Endothelial cell (in vitro differentiated cells): ENCODE results near the gene ZNF836. TPM values are rescaled to one million over a fixed set of nuclear protein-coding genes. Genes with fewer than 3 reads are reported as not detected.
A peak's percentile ranks its signal among the peaks of the same experiment; 100 is the strongest.

ENCODE experiments used
- DNase-seq: peaks from one replicate; pipeline ENCODE4 v3.0.0; 2021; ENCODE audit warnings: low spot score
- H3K27ac Mint-ChIP-seq: one replicate; pipeline ENCODE4 v1.8.0; 2021; ENCODE audit warnings: mixed read lengths, inconsistent platforms; ENCODE audit not compliant: unreplicated experiment
- H3K27me3 Mint-ChIP-seq: one replicate; pipeline ENCODE4 v1.8.0; 2021; ENCODE audit warnings: mild to moderate bottlenecking, moderate library complexity, mixed read lengths, inconsistent platforms; ENCODE audit not compliant: unreplicated experiment
- H3K36me3 Mint-ChIP-seq: one replicate; pipeline ENCODE4 v1.8.0; 2021; ENCODE audit warnings: mild to moderate bottlenecking, low read depth, mixed read lengths, inconsistent platforms; ENCODE audit not compliant: unreplicated experiment
- H3K4me1 Mint-ChIP-seq: one replicate; pipeline ENCODE4 v1.8.0; 2021; ENCODE audit warnings: mild to moderate bottlenecking, mixed read lengths, inconsistent platforms; ENCODE audit not compliant: unreplicated experiment
- H3K4me3 Mint-ChIP-seq: one replicate; pipeline ENCODE4 v1.8.0; 2021; ENCODE audit warnings: mild to moderate bottlenecking, mixed read lengths, inconsistent platforms; ENCODE audit not compliant: unreplicated experiment
- H3K9me3 Mint-ChIP-seq: one replicate; pipeline ENCODE4 v1.8.0; 2021; ENCODE audit warnings: mixed read lengths, inconsistent platforms; ENCODE audit not compliant: unreplicated experiment
- total RNA-seq: library from RNA; stranded (reverse); fragmentation: NEBNext Ultra II Directional; extraction: Animal tissue kit (Norgen Biotek cat#: 25700); gene quantifications from one replicate; pipeline ENCODE4 v1.2.1, GENCODE V29; 2021; ENCODE audit not compliant: unreplicated experiment
- TF ChIP-seq, protein P1 (sequence below): fragments of 200-600 bp; sonication (generic); IDR thresholded peaks from one replicate; pipeline ENCODE4 v1.5.0; 2021; ENCODE audit warnings: antibody characterized with exemption; ENCODE audit not compliant: unreplicated experiment

The ZNF836 gene
- total RNA-seq, 1 donor from 2014 or later: 15.4 TPM

GRCh38 chr19:52140032-52140710 is 31.2 kb downstream of the ZNF836 start:
- H3K9me3 Mint-ChIP-seq: peaks cover 4% of the 10 kb centered on the region
- peak overlapping the region; percentile 99 for H3K4me3 Mint-ChIP-seq
- peak overlapping the region; percentile 64 for H3K27ac Mint-ChIP-seq
- H3K27me3 Mint-ChIP-seq: peaks cover 18% of the 10 kb centered on the region
- DNase-seq: no peak
- H3K36me3 Mint-ChIP-seq: peaks cover 48% of the 10 kb centered on the region
- H3K4me1 Mint-ChIP-seq: peaks cover 12% of the 10 kb centered on the region
- TF ChIP-seq, protein P1, sequence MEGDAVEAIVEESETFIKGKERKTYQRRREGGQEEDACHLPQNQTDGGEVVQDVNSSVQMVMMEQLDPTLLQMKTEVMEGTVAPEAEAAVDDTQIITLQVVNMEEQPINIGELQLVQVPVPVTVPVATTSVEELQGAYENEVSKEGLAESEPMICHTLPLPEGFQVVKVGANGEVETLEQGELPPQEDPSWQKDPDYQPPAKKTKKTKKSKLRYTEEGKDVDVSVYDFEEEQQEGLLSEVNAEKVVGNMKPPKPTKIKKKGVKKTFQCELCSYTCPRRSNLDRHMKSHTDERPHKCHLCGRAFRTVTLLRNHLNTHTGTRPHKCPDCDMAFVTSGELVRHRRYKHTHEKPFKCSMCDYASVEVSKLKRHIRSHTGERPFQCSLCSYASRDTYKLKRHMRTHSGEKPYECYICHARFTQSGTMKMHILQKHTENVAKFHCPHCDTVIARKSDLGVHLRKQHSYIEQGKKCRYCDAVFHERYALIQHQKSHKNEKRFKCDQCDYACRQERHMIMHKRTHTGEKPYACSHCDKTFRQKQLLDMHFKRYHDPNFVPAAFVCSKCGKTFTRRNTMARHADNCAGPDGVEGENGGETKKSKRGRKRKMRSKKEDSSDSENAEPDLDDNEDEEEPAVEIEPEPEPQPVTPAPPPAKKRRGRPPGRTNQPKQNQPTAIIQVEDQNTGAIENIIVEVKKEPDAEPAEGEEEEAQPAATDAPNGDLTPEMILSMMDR: no peak

DNA sequence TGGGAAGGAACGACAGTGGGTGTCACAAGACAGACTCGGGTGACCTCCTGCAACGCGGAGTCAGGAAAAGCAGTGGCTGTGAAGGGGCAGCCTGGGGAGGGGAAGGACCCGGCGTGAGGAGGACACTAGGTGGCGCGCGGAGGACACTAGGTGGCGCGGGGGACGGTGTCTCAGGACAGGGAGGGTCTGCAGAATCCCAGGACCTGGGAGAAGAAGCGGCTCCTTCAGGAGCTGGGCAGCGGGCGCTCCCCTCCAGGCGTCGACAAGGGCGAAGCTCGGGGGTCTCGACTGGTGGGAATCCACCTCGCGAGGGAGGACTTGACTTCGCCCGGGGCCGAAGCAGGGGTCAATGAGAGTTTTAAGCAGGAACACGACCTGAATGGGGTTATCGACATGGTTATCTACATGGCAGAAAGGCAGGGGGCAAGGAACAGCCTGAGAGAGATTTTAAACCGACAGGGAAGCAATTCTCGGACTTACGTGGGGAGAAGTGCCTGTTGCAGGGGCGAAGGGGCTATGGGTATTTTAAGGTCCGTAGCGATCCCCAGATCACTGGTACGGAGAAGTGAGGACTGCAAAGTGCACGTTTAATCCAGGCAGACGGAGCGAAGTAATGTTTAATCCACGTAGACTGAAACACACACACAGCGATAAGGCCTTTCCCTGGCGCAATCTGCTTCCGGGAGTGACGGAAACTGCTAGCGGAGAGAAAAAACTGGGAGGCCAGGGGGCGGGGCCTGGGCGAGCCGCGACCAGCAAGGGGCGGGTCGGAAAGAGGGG is 32.0 kb downstream of the ZNF836 start, which contains the start of gene ZNF616:
ZNF616 (minus strand) TSS at position 687 of the 780 bp plus-strand sequence. CDS start 9,426 bp downstream, outside the sequence.
- peaks cover 19% of the 10 kb centered on the region for H3K27me3 Mint-ChIP-seq
- TF ChIP-seq, protein P1: peak; percentile 58
- H3K9me3 Mint-ChIP-seq: peaks cover 10% of the 10 kb centered on the region
- H3K36me3 Mint-ChIP-seq: peaks cover 54% of the 10 kb centered on the region
- DNase-seq: peak; percentile 99
- H3K4me3 Mint-ChIP-seq: peak within 1 kb of the TSS; percentile 99
- peak within 1 kb of the TSS; percentile 97 for H3K27ac Mint-ChIP-seq
- H3K4me1 Mint-ChIP-seq: peaks cover 12% of the 10 kb centered on the region

DNA sequence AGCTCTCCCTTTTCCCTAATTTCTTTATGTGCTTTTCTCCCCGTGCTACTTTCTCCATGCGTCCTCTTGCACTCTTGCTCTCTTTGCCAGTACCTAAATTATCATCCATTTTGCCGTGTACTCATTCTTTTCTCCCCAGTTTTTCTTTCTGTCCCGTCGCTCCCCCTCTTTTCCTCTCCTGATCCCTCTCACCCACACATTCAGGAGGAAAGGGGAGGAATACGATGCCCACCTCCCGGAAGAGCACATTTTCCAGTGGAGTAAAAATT is 32.5 kb downstream of the ZNF836 start:
- H3K27ac Mint-ChIP-seq: peak overlapping the region; percentile 97
- H3K9me3 Mint-ChIP-seq: peaks cover 14% of the 10 kb centered on the region

DNA sequence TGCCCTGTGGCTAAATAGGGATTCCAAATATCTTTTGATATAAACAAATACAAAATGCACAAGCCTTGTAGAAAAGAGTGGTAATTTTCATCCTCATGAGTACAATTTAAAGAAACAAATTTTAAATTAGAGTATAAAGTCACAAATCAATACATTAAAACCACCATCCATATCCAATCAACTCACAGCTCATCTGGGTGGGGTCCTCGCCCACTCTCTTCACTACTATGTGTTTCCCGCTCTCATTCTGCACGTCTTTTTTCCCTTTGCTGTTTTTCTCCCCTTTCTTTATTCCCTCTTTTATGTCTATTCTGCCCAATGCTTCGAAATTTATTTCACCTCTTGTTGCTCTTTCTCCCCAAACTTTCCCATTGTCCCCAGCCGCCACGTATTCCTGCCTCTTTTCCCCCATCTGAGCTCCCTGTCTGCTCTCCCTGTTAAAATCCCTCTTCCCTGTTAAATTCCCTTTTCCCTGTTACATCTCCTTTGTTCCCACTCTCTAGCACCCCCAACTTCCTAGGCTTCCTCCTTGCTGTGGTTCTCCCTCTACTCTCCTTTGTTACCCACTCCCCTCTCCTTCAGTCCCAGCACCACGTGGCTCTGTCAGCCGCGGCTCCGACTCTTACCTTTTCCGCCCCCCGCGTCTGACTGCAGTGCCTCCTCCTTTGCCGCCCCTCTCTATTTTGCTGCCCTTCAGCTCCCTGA is 33.0 kb downstream of the ZNF836 start:
- Mint-ChIP-seq H3K27me3 (peaks cover 19% of the 10 kb centered on the region), H3K36me3 (peaks cover 62% of the 10 kb centered on the region), H3K9me3 (peaks cover 16% of the 10 kb centered on the region), H3K27ac (peak overlapping the region; percentile 97), H3K4me1 (peaks cover 12% of the 10 kb centered on the region), H3K4me3 (peak overlapping the region; percentile 99)
- TF ChIP-seq, protein P1: no peak
- DNase-seq: peak; percentile 55

More for the DNA sequence above, 32.5 kb downstream of the ZNF836 start:
- H3K36me3 Mint-ChIP-seq: peaks cover 59% of the 10 kb centered on the region
- H3K27me3 Mint-ChIP-seq: peaks cover 19% of the 10 kb centered on the region
- TF ChIP-seq, protein P1: no peak
- H3K4me1 Mint-ChIP-seq: peaks cover 12% of the 10 kb centered on the region
- peak overlapping the region; percentile 99 for H3K4me3 Mint-ChIP-seq
- no peak for DNase-seq
